ENCODE measurements around the gene GFER.

Gene GFER

DNA sequence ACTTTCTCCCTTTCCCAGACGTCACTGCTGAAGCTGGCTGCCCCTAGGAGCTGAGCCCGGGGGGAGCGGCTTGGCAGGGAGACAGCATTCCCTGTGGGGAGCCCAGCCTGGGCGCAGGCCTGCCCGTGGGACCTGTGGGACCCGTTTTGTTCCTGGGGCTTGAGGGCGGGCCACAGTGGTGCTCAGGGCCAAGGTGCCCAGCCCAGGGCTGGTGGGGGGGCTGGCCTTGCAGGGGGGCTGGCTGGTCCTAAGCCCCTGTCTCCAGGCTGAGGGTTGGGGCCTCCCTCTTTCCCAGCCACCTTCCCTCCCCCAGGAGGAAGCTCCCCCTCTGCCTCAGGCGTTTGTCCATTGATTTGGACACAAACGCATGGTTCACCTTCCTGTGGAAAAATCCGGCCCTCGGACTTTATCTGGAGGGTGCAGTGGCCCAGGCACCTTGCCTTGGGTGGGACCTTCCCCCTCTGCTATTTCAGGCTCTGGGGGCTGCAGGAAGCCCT is 47.1 kb downstream of the GFER start (continued):
- no peak for TF ChIP-seq ZNF184 (tag by site-specific recombination; IDR thresholded peaks at IDR 0.05)
- TF ChIP-seq, protein P1, sequence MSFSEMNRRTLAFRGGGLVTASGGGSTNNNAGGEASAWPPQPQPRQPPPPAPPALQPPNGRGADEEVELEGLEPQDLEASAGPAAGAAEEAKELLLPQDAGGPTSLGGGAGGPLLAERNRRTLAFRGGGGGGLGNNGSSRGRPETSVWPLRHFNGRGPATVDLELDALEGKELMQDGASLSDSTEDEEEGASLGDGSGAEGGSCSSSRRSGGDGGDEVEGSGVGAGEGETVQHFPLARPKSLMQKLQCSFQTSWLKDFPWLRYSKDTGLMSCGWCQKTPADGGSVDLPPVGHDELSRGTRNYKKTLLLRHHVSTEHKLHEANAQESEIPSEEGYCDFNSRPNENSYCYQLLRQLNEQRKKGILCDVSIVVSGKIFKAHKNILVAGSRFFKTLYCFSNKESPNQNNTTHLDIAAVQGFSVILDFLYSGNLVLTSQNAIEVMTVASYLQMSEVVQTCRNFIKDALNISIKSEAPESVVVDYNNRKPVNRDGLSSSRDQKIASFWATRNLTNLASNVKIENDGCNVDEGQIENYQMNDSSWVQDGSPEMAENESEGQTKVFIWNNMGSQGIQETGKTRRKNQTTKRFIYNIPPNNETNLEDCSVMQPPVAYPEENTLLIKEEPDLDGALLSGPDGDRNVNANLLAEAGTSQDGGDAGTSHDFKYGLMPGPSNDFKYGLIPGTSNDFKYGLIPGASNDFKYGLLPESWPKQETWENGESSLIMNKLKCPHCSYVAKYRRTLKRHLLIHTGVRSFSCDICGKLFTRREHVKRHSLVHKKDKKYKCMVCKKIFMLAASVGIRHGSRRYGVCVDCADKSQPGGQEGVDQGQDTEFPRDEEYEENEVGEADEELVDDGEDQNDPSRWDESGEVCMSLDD (tag by site-specific recombination; IDR thresholded peaks at IDR 0.05), result no peak
- TF ChIP-seq, protein P2, sequence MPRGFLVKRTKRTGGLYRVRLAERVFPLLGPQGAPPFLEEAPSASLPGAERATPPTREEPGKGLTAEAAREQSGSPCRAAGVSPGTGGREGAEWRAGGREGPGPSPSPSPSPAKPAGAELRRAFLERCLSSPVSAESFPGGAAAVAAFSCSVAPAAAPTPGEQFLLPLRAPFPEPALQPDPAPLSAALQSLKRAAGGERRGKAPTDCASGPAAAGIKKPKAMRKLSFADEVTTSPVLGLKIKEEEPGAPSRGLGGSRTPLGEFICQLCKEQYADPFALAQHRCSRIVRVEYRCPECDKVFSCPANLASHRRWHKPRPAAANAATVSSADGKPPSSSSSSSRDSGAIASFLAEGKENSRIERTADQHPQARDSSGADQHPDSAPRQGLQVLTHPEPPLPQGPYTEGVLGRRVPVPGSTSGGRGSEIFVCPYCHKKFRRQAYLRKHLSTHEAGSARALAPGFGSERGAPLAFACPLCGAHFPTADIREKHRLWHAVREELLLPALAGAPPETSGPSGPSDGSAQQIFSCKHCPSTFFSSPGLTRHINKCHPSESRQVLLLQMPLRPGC (tag by site-specific recombination; IDR thresholded peaks at IDR 0.05), result no peak

DNA sequence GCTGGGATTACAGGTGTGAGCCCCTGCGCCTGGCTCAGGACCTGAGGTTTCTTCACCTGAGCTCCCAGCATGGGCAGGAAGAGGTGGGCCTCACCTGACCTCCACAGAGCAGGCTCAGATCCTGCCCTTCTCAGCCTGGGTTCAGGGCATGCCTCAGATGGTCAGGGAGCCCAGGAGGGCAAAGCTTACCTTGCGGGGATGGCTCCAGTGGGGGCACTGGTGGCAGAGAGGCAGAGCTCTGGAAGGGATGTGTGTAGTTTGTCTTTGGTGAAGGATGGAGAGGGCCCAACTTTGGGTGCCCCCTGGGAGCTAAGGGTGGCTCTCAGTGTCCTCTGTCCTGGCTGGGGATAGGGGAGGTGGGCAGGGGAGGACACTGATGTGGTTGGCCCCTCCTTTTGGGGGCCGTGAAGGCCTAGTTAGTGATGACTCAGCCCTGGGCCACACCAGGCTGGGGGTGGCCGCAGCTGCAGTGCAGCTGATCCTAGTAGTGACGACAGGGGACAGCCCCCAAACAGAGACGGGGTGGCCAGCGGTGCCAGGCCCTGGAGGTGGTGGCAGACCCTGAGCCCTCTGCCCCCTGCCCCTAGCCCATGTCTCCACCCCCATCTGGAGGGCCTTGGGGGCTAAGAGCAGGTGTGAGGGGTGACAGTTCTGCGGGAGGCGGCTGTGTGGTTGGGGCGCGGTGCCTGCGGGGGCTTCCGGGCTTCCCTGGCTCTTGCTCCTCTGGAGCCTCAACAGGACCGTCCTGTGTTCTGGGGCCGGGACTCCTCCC is 48.5 kb downstream of the GFER start:
- ChIA-PET POLR2A (interaction anchor here (2.6 kb wide), 1 partner anchor 123 kb away, joined by 16 read pairs; the partner anchor contains the start of gene TRAF7), CTCF (interaction anchor here (0.8 to 1.0 kb wide), 3 partner anchors 14 to 108 kb away, joined by 3 to 5 read pairs (median 3); no protein-coding TSS in a partner anchor)
- no peak for TF ChIP-seq ZNF112 (tag by site-specific recombination; IDR thresholded peaks at IDR 0.05)
- TF ChIP-seq ZFP3 (tag by site-specific recombination; IDR thresholded peaks at IDR 0.05; ENCODE audit: low read depth), result no peak
- TF ChIP-seq, protein P3, sequence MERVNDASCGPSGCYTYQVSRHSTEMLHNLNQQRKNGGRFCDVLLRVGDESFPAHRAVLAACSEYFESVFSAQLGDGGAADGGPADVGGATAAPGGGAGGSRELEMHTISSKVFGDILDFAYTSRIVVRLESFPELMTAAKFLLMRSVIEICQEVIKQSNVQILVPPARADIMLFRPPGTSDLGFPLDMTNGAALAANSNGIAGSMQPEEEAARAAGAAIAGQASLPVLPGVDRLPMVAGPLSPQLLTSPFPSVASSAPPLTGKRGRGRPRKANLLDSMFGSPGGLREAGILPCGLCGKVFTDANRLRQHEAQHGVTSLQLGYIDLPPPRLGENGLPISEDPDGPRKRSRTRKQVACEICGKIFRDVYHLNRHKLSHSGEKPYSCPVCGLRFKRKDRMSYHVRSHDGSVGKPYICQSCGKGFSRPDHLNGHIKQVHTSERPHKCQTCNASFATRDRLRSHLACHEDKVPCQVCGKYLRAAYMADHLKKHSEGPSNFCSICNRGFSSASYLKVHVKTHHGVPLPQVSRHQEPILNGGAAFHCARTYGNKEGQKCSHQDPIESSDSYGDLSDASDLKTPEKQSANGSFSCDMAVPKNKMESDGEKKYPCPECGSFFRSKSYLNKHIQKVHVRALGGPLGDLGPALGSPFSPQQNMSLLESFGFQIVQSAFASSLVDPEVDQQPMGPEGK (tag by site-specific recombination; IDR thresholded peaks at IDR 0.05), result peak; percentile 76; the same call in 1 of the 2 replicates
- TF ChIP-seq ZNF248 (tag by site-specific recombination; IDR thresholded peaks at IDR 0.05), result no peak
- no peak for TF ChIP-seq KLF7 (tag by site-specific recombination; IDR thresholded peaks at IDR 0.05; ENCODE audit: borderline replicate concordance)
- TF ChIP-seq, protein P4, sequence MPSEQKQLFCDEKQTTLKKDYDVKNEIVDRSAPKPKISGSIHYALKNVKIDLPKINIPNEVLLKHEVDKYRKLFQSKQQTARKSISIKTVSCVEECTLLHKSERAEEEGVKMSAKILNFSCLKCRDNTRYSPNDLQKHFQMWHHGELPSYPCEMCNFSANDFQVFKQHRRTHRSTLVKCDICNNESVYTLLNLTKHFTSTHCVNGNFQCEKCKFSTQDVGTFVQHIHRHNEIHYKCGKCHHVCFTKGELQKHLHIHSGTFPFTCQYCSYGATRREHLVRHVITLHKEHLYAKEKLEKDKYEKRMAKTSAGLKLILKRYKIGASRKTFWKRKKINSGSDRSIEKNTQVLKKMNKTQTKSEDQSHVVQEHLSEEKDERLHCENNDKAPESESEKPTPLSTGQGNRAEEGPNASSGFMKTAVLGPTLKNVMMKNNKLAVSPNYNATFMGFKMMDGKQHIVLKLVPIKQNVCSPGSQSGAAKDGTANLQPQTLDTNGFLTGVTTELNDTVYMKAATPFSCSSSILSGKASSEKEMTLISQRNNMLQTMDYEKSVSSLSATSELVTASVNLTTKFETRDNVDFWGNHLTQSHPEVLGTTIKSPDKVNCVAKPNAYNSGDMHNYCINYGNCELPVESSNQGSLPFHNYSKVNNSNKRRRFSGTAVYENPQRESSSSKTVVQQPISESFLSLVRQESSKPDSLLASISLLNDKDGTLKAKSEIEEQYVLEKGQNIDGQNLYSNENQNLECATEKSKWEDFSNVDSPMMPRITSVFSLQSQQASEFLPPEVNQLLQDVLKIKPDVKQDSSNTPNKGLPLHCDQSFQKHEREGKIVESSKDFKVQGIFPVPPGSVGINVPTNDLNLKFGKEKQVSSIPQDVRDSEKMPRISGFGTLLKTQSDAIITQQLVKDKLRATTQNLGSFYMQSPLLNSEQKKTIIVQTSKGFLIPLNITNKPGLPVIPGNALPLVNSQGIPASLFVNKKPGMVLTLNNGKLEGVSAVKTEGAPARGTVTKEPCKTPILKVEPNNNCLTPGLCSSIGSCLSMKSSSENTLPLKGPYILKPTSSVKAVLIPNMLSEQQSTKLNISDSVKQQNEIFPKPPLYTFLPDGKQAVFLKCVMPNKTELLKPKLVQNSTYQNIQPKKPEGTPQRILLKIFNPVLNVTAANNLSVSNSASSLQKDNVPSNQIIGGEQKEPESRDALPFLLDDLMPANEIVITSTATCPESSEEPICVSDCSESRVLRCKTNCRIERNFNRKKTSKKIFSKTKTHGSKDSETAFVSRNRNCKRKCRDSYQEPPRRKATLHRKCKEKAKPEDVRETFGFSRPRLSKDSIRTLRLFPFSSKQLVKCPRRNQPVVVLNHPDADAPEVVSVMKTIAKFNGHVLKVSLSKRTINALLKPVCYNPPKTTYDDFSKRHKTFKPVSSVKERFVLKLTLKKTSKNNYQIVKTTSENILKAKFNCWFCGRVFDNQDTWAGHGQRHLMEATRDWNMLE (tag by site-specific recombination; conservative IDR thresholded peaks at IDR 0.05; ENCODE audit: low read depth), result no peak
- TF ChIP-seq SP2 (tag by site-specific recombination; IDR thresholded peaks at IDR 0.05), result peak; percentile 15; the same call in 1 of the 2 replicates
- peak; percentile 54 for TF ChIP-seq GLIS2 (tag by site-specific recombination; IDR thresholded peaks at IDR 0.05)
- H3K4me1 ChIP-seq (ENCODE audit: control insufficient read depth, insufficient read depth, low read length), result peaks cover 4% of the 10 kb centered on the region; the same call in 1 of the 2 replicates
- no peaks in the 10 kb centered on the region for H3K9me3 ChIP-seq (ENCODE audit: control insufficient read depth, insufficient read depth, low read depth, low read length)
- H3K36me3 ChIP-seq (ENCODE audit: control insufficient read depth in 2 of 2, insufficient read depth in 1 of 2, low read length in 2 of 2), result peaks cover 0 to 15% of the 10 kb centered on the region in 2 experiments; a peak in 1 of 3 replicates
- H3K27ac ChIP-seq (ENCODE audit: extremely low read depth, low read depth, low read length), result no peak overlapping the region
- no peak overlapping the region for H3K4me3 ChIP-seq (ENCODE audit: low read depth, low read length)
